ENCODE measurements around the gene SYNPO2. TPM values are rescaled to one million over a fixed set of nuclear protein-coding genes. Genes with fewer than 3 reads are reported as not detected.
"Not testable (repeated sequence)": the region's sequence is repeated elsewhere in the genome, so short reads cannot be mapped to it uniquely, and the experiment has no call there.

The SYNPO2 gene
- polyA plus RNA-seq, 1 experiment = 5.1 TPM

DNA sequence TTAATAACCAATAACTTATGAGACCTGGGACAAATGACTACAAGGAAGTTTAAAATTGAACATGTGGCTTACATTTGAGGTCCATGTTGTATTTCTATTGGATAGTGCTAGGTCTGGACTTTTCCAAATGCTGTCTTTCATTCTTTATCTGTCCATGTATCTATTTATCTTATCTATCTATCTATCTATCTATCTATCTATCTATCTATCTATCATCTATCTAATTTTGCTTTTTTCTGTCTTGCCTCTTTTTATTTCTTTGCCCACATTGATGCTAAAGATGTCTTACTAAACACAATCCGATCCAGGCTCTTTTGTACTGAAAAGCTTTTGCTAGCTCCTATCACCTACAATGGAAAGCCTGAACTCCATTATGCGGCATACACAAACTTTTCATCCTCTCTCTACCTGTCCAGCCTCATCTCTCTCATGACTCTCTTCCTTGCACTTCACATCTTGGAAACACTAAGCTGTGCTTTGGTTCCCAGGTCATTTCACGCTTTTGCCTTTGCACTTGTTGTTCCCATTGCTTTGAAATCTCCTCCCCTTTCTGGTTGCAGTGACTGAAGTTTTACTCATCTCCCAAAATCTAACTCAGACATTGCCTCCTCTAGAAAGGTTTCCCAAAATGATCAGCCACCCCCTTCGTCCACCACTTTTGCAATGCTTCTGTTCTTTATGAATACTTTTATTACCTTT, 107.2 kb downstream of the SYNPO2 start:
- Histone ChIP-seq H3K9me3 (ENCODE audit: control insufficient read depth, insufficient read depth, low read length) (no peaks in the 10 kb centered on the region), H3K27ac (ENCODE audit: low read depth, low read length) (no peak overlapping the region), H3K4me3 (ENCODE audit: low read depth, low read length) (no peak overlapping the region), H3K27me3 (ENCODE audit: control insufficient read depth, insufficient read depth, low read length) (no peaks in the 10 kb centered on the region)
- TF ChIP-seq, protein P1, sequence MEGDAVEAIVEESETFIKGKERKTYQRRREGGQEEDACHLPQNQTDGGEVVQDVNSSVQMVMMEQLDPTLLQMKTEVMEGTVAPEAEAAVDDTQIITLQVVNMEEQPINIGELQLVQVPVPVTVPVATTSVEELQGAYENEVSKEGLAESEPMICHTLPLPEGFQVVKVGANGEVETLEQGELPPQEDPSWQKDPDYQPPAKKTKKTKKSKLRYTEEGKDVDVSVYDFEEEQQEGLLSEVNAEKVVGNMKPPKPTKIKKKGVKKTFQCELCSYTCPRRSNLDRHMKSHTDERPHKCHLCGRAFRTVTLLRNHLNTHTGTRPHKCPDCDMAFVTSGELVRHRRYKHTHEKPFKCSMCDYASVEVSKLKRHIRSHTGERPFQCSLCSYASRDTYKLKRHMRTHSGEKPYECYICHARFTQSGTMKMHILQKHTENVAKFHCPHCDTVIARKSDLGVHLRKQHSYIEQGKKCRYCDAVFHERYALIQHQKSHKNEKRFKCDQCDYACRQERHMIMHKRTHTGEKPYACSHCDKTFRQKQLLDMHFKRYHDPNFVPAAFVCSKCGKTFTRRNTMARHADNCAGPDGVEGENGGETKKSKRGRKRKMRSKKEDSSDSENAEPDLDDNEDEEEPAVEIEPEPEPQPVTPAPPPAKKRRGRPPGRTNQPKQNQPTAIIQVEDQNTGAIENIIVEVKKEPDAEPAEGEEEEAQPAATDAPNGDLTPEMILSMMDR (IDR thresholded peaks at IDR 0.05; ENCODE audit: low read depth, low read length) = no peak
- CTCF ChIA-PET = interaction anchor here (0.9 to 1.8 kb wide), 3 partner anchors 13 to 45 kb away, joined by 3 to 10 read pairs (median 3); no protein-coding TSS in a partner anchor
- no peak for DNase-seq (ENCODE audit: low read depth, low spot score)
- POLR2A ChIA-PET = interaction anchor here (1.9 kb wide), 1 partner anchor 30 kb away, joined by 10 read pairs; no protein-coding TSS in a partner anchor

DNA sequence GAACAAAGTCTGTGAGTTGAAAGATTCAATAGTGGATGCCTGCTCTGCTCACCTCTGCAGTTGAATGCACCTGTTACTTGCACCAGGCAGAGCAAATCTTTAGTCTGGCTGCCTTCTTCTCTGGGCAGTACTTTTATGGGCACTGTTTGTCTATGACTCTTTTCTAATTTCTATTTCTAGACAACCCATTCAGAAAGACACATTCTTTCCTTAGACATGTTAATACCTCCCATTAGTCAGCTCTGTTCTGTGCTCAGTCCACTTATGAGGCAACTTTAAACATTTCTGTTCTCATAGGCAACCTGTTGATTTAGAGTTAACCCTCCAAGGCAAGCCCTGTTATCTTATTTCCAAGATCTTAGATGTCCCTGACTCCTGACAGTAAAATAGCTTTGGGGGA, 108.9 kb downstream of the SYNPO2 start:
- no peaks in the 10 kb centered on the region for H3K9me3 ChIP-seq (ENCODE audit: control insufficient read depth, insufficient read depth, low read length)
- H3K4me3 ChIP-seq (ENCODE audit: low read depth, low read length) = no peak overlapping the region
- CTCF ChIA-PET = no interaction called here
- H3K27me3 ChIP-seq (ENCODE audit: control insufficient read depth, insufficient read depth, low read length) = no peaks in the 10 kb centered on the region
- POLR2A ChIA-PET = interaction anchor here (0.9 to 1.3 kb wide), 3 partner anchors 9 to 43 kb away, joined by 3 to 5 read pairs (median 4); no protein-coding TSS in a partner anchor
- TF ChIP-seq, protein P1 (IDR thresholded peaks at IDR 0.05; ENCODE audit: low read depth, low read length) = no peak
- DNase-seq (ENCODE audit: low read depth, low spot score) = no peak
- H3K27ac ChIP-seq (ENCODE audit: low read depth, low read length) = no peak overlapping the region

DNA sequence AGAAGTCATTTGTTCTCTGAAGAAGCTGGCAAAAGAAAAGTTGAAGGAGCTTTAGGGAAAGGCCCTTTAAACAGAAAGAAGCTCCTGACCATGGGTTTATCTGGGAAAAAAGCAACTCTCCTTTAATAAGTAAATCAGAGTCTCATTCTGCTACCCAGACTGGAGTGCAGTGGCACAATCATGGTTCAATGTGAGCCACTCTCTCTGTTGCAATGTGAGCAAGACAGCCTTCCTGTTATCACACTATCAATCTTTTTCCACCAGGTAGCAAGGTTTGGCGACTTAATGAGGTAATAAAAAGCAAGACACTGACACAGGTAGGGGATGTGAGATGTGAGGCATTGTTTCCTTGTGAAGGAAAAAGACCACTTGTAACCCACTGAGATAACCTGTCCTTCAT, 111.3 kb downstream of the SYNPO2 start:
- H3K9me3 ChIP-seq (ENCODE audit: control insufficient read depth, insufficient read depth, low read length) = no peaks in the 10 kb centered on the region
- no peaks in the 10 kb centered on the region for H3K27me3 ChIP-seq (ENCODE audit: control insufficient read depth, insufficient read depth, low read length)
- POLR2A ChIA-PET = no interaction called here
- H3K4me3 ChIP-seq (ENCODE audit: low read depth, low read length) = no peak overlapping the region
- CTCF ChIA-PET = interaction anchor here (1.2 kb wide), 1 partner anchor 287 kb away, joined by 3 read pairs; no protein-coding TSS in a partner anchor
- H3K27ac ChIP-seq (ENCODE audit: low read depth, low read length) = no peak overlapping the region
- TF ChIP-seq, protein P1 (IDR thresholded peaks at IDR 0.05; ENCODE audit: low read depth, low read length) = no peak
- no peak for DNase-seq (ENCODE audit: low read depth, low spot score)

DNA sequence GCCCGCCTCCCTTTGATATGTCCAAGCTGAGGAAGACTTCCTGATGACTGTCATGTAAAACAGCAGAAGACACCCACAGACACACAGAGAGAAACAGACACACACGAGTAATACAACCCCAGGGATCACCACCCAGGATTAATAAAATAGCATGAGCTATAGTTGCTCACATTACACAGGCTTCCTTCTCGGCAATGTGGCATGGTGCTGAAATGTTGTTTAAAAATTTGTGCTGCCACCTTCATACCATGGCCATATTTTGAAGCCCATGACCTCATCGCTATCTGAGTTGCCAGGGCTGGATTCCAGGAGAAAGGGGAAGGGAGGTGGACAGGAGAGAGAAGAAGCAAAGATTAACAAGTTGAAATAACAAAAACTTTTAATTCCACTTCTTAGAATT, 111.7 kb downstream of the SYNPO2 start:
- TF ChIP-seq, protein P1 (IDR thresholded peaks at IDR 0.05; ENCODE audit: low read depth, low read length) = no peak
- H3K27me3 ChIP-seq (ENCODE audit: control insufficient read depth, insufficient read depth, low read length) = no peaks in the 10 kb centered on the region
- no peaks in the 10 kb centered on the region for H3K9me3 ChIP-seq (ENCODE audit: control insufficient read depth, insufficient read depth, low read length)
- no peak for DNase-seq (ENCODE audit: low read depth, low spot score)
- ChIA-PET POLR2A (no interaction called here), CTCF (interaction anchor here (1.2 kb wide), 1 partner anchor 286 kb away, joined by 3 read pairs; no protein-coding TSS in a partner anchor)
- H3K4me3 ChIP-seq (ENCODE audit: low read depth, low read length) = no peak overlapping the region
- H3K27ac ChIP-seq (ENCODE audit: low read depth, low read length) = no peak overlapping the region

DNA sequence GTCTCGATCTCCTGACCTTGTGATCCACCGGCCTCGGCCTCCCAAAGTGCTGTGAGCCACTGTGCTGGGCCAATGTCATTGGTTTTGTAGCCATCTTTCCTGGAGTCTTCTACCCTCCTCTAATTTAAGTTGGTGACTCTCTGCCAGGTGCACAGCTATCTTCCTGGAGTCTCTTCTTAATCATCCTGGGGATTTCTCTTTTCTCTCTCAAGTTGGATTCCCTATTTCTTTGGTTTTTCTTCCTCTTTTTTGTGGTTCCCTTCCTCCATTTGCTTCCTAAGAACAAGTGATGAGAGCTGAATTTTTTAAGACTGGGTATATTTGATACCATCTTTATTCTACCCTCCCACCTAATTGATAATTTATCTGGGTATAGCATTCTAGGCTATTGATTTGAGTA, 113.8 kb downstream of the SYNPO2 start:
- POLR2A ChIA-PET = interaction anchor here (0.6 kb wide), 1 partner anchor 186 kb away, joined by 3 read pairs; no protein-coding TSS in a partner anchor
- Histone ChIP-seq H3K27me3 (ENCODE audit: control insufficient read depth, insufficient read depth, low read length) (no peaks in the 10 kb centered on the region), H3K27ac (ENCODE audit: low read depth, low read length) (no peak overlapping the region), H3K4me3 (ENCODE audit: low read depth, low read length) (no peak overlapping the region), H3K9me3 (ENCODE audit: control insufficient read depth, insufficient read depth, low read length) (no peaks in the 10 kb centered on the region)
- CTCF ChIA-PET = interaction anchor here (0.8 kb wide), 1 partner anchor 40 kb away, joined by 3 read pairs; no protein-coding TSS in a partner anchor
- DNase-seq (ENCODE audit: low read depth, low spot score) = no peak
- TF ChIP-seq, protein P1 (IDR thresholded peaks at IDR 0.05; ENCODE audit: low read depth, low read length) = no peak

DNA sequence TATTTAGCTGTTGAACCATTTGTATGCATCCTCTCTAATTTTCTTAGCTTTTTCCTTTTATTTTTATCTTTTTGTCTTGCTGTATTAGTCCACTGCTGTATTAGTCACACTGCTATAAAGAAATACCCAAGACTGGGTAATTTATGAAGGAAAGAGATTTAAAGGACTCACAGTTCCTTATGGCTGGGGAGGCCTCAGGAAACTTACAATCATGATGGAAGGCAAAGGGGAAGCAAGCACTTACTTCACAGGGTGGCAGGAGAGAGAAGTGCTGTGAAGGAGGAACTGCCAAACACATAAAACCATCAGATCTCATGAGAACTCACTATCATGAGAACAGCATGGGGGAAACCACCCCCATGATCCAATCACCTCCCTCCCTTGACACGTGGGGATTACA, 114.3 kb downstream of the SYNPO2 start:
- CTCF ChIA-PET = interaction anchor here (0.8 kb wide), 1 partner anchor 40 kb away, joined by 3 read pairs; no protein-coding TSS in a partner anchor
- POLR2A ChIA-PET = not testable (repeated sequence)

More for the DNA sequence above, 114.3 kb downstream of the SYNPO2 start:
- DNase-seq (ENCODE audit: low read depth, low spot score); H3K27ac ChIP-seq (ENCODE audit: low read depth, low read length); H3K4me3 ChIP-seq (ENCODE audit: low read depth, low read length); H3K27me3 ChIP-seq (ENCODE audit: control insufficient read depth, insufficient read depth, low read length); H3K9me3 ChIP-seq (ENCODE audit: control insufficient read depth, insufficient read depth, low read length): not testable (repeated sequence)

Data from AG04450 (cell line).